PC-9 (cell line): ENCODE results near the gene FBXO7. TPM values are rescaled to one million over a fixed set of nuclear protein-coding genes. Genes with fewer than 3 reads are reported as not detected.

ENCODE experiments used
- BruUV-seq: library from RNA; stranded (reverse); fragments of 400-500 nt; replicated peaks from 2 replicates; lab custom pipeline; 2021; lab: Mats Ljungman, UMichigan
- CTCF ChIA-PET: fragments of 300-600 bp; sonication (Branson Sonifier 250); formaldehyde crosslinking; loops from one replicate; lab custom pipeline; 2022; ENCODE audit warnings: antibody characterized with exemption; lab: Charles Lee
- POLR2A ChIA-PET: fragments of 300-600 bp; sonication (Branson Sonifier 250); formaldehyde crosslinking; loops from one replicate; lab custom pipeline; 2022; ENCODE audit warnings: antibody characterized with exemption; ENCODE audit not compliant: unreplicated experiment; lab: Charles Lee
- DNase-seq, 2 experiments: peaks; one replicate each; pipeline versions ENCODE4 v3.0.0 to v3.0.0-alpha.2; 2015 to 2022; ENCODE audit warnings: mixed read lengths in 1 of 2
- H2AFZ ChIP-seq: fragments of 200-600 bp; sonication (generic); 2 replicates; pipeline ENCODE4 v1.8.1; 2017; ENCODE audit warnings: antibody characterized with exemption
- H3F3A ChIP-seq: fragments of 200-600 bp; sonication (generic); 2 replicates; pipeline ENCODE4 v1.8.1; 2017; ENCODE audit warnings: antibody characterized with exemption, mild to moderate bottlenecking, low read depth; ENCODE audit not compliant: insufficient read depth
- H3K27ac ChIP-seq: fragments of 200-600 bp; sonication (generic); 2 replicates; pipeline ENCODE4 v1.6.1; 2016; ENCODE audit warnings: mixed run types
- H3K27me3 ChIP-seq: fragments of 200-600 bp; sonication (generic); 2 replicates; pipeline ENCODE4 v1.6.1; 2016; ENCODE audit warnings: low read depth, mixed run types; ENCODE audit not compliant: insufficient read depth
- H3K36me3 ChIP-seq: fragments of 200-600 bp; sonication (generic); 2 replicates; pipeline ENCODE4 v1.6.1; 2016; ENCODE audit warnings: low read depth, mixed run types
- H3K4me1 ChIP-seq: fragments of 200-600 bp; sonication (generic); replicated peaks from 2 replicates; pipeline ENCODE4 v1.6.1; 2016; ENCODE audit warnings: mixed run types; ENCODE audit not compliant: insufficient read depth
- H3K4me2 ChIP-seq: fragments of 200-600 bp; sonication (generic); 2 replicates; pipeline ENCODE4 v1.6.1; 2017; ENCODE audit warnings: mixed run types
- H3K4me3 ChIP-seq: fragments of 200-600 bp; sonication (generic); 2 replicates; pipeline ENCODE4 v1.6.1; 2016; ENCODE audit warnings: mixed run types
- H3K79me2 ChIP-seq: fragments of 200-600 bp; sonication (generic); 2 replicates; pipeline ENCODE4 v1.6.1; 2017; ENCODE audit warnings: low read depth, mixed run types
- H3K9me2 ChIP-seq: fragments of 200-600 bp; sonication (generic); 2 replicates; pipeline ENCODE4 v1.8.1; 2017; ENCODE audit warnings: mild to moderate bottlenecking; ENCODE audit not compliant: insufficient read depth
- H3K9me3 ChIP-seq: fragments of 200-600 bp; sonication (generic); 2 replicates; pipeline ENCODE4 v1.8.1; 2016; ENCODE audit warnings: low read depth; ENCODE audit not compliant: insufficient read depth
- H4K20me1 ChIP-seq: fragments of 200-600 bp; sonication (generic); 2 replicates; pipeline ENCODE4 v1.8.1; 2017; ENCODE audit not compliant: insufficient read depth
- EZH2 ChIP-seq: fragments of 200-600 bp; sonication (generic); IDR thresholded peaks from 2 replicates; pipeline ENCODE4 v1.8.0; 2017; ENCODE audit warnings: antibody characterized with exemption, low read depth
- intact Hi-C: fragments of 100-400 bp; cut with micrococcal nuclease; formaldehyde crosslinking; loops from one replicate; pipeline ENCODE4 v1.10.0; 2022; ENCODE audit not compliant: unreplicated experiment
- total RNA-seq: library from RNA; stranded (reverse); gene quantifications from 2 replicates; pipeline ENCODE4 v1.2.3, GENCODE V29; 2021
- TF ChIP-seq, protein P1 (sequence below): fragments of 200-600 bp; sonication (generic); conservative IDR thresholded peaks from 2 replicates; pipeline ENCODE4 v1.6.1; 2017; ENCODE audit warnings: mixed run types, antibody characterized with exemption, mild to moderate bottlenecking, moderate library complexity

FBXO7 gene
- total RNA-seq, 1 experiment from 2014 or later, result 81.9 TPM

DNA sequence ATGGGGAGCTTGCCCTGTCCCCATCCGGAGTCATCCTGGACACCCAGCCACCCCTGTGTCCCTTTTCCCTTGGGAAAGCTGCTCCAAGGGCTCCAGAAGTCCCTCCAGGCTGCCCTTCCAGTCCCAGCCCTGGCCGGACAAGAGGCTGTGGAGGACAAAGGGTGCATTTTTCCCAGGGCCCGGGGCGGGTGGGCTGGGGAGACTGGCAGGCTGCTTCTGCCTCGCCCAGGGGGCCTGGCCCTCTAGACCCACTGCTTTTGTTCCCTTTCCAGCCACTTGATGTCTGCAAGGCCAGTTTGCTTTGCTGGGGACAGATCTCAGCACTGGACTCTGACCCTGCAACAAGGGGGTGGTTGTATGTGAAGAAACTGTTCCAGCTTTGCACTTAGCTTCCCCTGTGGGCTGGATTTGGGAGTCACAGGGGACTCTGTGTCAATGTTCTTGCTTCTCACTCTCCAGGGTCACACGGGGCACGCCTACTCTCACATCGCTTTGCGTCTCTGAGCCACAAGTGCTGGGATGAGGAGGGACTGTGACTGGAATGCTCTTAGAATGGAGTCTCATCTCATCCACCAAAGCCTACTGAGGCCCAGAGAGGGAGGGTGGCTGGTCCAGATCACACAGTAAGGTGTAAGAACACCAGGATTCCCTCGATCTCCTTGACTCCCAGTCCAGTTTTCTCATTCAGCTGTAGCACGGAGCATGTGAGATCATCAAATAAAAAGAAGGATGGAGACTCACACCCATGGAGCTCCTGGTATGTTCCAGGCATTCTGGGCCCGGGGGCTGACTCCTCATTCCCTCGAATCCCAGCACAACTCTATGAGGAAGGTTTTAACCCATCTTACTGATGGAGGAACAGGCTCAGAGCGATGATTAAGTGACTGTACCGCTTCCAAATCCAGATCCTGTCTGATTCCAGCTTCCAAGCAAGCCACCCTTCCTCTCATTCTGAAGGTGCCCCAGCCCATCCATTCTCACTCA lies 59.9 kb downstream of the FBXO7 start:
- intact Hi-C loops, result loop anchor here (5.0 kb wide), 2 partner anchors 68 to 108 kb away; no protein-coding TSS in a partner anchor
- no peaks in the 10 kb centered on the region for H4K20me1 ChIP-seq
- H3K9me2 ChIP-seq, result no peaks in the 10 kb centered on the region
- no peak overlapping the region for H3K4me2 ChIP-seq
- no peak overlapping the region for H2AFZ ChIP-seq
- peaks cover 10% of the 10 kb centered on the region; the same call in 1 of the 2 replicates for H3F3A ChIP-seq
- DNase-seq, result no peak
- H3K4me3 ChIP-seq, result no peak overlapping the region
- TF ChIP-seq, protein P1, sequence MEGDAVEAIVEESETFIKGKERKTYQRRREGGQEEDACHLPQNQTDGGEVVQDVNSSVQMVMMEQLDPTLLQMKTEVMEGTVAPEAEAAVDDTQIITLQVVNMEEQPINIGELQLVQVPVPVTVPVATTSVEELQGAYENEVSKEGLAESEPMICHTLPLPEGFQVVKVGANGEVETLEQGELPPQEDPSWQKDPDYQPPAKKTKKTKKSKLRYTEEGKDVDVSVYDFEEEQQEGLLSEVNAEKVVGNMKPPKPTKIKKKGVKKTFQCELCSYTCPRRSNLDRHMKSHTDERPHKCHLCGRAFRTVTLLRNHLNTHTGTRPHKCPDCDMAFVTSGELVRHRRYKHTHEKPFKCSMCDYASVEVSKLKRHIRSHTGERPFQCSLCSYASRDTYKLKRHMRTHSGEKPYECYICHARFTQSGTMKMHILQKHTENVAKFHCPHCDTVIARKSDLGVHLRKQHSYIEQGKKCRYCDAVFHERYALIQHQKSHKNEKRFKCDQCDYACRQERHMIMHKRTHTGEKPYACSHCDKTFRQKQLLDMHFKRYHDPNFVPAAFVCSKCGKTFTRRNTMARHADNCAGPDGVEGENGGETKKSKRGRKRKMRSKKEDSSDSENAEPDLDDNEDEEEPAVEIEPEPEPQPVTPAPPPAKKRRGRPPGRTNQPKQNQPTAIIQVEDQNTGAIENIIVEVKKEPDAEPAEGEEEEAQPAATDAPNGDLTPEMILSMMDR, result no peak
- TF ChIP-seq EZH2, result no peak
- H3K4me1 ChIP-seq, result peaks cover 22% of the 10 kb centered on the region
- H3K79me2 ChIP-seq, result no peaks in the 10 kb centered on the region
- no peaks in the 10 kb centered on the region for H3K36me3 ChIP-seq
- no TSS peak for BruUV-seq
- no peak overlapping the region for H3K27ac ChIP-seq
- no peaks in the 10 kb centered on the region for H3K27me3 ChIP-seq
- H3K9me3 ChIP-seq, result no peaks in the 10 kb centered on the region
- ChIA-PET CTCF (interaction anchor here (0.6 kb wide), 1 partner anchor 263 kb away, joined by 3 read pairs; no protein-coding TSS in a partner anchor), POLR2A (no interaction called here)

- Histone ChIP-seq H4K20me1 (no peaks in the 10 kb centered on the region), H3K4me1 (peaks cover 24% of the 10 kb centered on the region), H3K4me3 (no peak overlapping the region), H3K4me2 (no peak overlapping the region), H3K27ac (no peak overlapping the region), H3F3A (peaks cover 21% of the 10 kb centered on the region), H3K9me2 (no peaks in the 10 kb centered on the region), H3K79me2 (no peaks in the 10 kb centered on the region), H3K36me3 (no peaks in the 10 kb centered on the region), H3K27me3 (no peaks in the 10 kb centered on the region), H3K9me3 (no peaks in the 10 kb centered on the region), H2AFZ (no peak overlapping the region)
- TF ChIP-seq EZH2, result no peak
- TF ChIP-seq, protein P1, result no peak
- ChIA-PET CTCF (no interaction called here), POLR2A (no interaction called here)
- intact Hi-C loops, result no loop called here
- DNase-seq, result no peak
- BruUV-seq, result no TSS peak
These were observed 61.0 kb downstream of the FBXO7 start for GRCh38 chr22:32535531-32536190.

DNA sequence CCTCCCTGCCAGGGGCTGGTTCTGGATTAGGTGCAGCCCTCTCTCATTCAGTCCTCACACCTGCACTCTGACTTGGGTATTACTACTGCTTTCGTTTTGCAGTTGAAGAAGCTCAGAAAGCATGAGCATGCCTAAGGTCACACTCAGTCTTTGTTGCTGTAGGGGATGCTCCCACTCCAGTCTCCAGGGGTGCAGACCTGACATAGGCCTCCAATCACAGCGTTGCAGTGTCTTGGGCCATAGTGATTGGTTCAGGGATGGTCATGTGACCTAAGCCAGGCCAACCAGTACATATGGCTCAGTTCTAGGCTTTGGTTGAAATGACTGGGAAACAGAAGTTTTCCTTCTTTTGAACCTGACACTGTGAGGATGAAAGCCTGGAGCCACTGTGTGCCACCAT lies 61.7 kb downstream of the FBXO7 start:
- no peaks in the 10 kb centered on the region for H3K36me3 ChIP-seq
- ChIA-PET CTCF (interaction anchor here (0.5 kb wide), 1 partner anchor 67 kb away, joined by 4 read pairs; no protein-coding TSS in a partner anchor), POLR2A (no interaction called here)
- peaks cover 28% of the 10 kb centered on the region for H3F3A ChIP-seq
- BruUV-seq, result no TSS peak
- DNase-seq, result no peak
- no peak for TF ChIP-seq EZH2
- TF ChIP-seq, protein P1, result no peak
- no peaks in the 10 kb centered on the region for H3K9me3 ChIP-seq
- H4K20me1 ChIP-seq, result no peaks in the 10 kb centered on the region
- intact Hi-C loops, result no loop called here
- no peaks in the 10 kb centered on the region for H3K79me2 ChIP-seq
- no peak overlapping the region for H2AFZ ChIP-seq
- H3K4me3 ChIP-seq, result no peak overlapping the region
- H3K4me2 ChIP-seq, result no peak overlapping the region
- no peak overlapping the region for H3K27ac ChIP-seq
- H3K4me1 ChIP-seq, result peaks cover 29% of the 10 kb centered on the region
- no peaks in the 10 kb centered on the region for H3K27me3 ChIP-seq
- H3K9me2 ChIP-seq, result no peaks in the 10 kb centered on the region
